ENCODE data around the gene ETV3L.
A peak's percentile ranks its signal among the peaks of the same experiment; 100 is the strongest.
"Not testable (repeated sequence)": the region's sequence is repeated elsewhere in the genome, so short reads cannot be mapped to it uniquely, and the experiment has no call there.

ETV3L gene

DNA sequence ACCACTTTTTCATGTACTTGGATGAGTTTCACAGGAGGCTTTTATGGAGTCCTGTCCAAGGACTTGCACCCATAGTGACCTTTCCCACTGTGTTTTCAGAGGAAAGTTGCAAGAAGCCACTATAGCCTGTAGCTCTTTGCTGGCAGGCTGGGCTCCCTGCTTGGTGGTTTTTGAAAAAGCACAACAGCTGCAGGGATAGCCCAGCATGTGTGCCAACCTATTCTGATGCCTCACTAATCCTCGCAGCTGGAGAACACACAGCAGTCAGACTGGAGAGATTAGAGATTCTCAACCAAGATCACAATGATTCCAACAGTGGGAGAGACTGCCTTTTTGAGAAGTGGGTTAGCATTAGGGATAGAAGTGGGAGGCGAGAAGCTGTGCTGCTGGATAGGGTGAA lies 30.0 kb downstream of the ETV3L start:
- no peak for DNase-seq

DNA sequence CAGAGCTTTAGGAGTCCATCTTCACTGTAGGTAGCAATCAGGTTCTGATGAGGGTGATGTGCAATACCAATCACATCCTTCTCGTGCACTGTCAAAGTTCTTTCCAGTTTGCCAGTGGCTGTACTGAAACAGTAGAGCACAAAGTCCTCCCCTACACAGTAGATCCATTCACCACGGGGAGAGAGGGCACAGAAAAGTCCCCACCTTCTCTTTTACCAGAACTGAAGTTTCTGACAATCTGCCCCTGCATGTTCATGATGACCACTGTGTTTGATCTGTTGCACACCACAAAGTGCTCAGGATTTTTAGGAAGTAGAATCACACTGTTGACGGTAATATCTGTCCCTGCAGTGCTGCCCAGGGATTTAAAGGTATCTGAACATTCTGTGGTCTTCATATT lies 40.4 kb downstream of the ETV3L start:
- DNase-seq: not testable (repeated sequence)

DNA sequence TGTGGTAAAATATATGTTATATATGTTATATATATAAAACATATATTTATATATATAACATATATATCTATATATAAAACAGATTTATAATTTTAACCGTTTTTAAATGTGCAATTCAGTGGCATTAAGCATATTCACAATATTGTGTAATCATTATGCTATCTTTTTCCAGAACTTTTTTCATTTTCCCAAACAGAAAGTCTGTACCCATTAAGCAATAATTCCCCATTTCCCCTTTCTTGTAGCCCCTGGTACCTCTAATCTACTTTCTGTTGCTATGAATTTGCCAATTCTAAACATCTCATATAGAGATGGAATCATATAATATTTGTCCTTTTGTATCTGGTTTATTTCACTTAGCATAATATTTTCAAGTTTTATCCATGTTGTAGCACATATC lies 43.3 kb downstream of the ETV3L start:
- no peak for DNase-seq

DNA sequence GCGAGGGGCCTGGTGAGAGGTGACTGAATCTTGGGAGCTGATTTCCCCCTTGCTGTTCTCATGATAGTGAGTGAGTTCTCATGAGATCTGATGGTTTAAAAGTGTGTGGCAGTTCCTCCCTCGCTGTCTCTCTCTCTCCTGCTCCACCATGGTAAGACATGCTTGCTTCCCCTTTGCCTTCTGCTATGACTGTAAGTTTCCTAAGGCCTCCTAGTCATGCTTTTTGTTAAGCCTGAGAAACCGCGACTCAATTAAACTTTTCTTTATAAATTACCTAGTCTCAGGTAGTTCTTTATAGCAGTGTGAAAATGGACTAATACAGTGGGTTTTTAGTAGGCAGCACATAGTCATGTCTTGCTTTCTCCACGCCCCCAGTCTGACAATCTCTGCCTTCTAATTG lies 43.9 kb downstream of the ETV3L start:
- not testable (repeated sequence) for DNase-seq

DNA sequence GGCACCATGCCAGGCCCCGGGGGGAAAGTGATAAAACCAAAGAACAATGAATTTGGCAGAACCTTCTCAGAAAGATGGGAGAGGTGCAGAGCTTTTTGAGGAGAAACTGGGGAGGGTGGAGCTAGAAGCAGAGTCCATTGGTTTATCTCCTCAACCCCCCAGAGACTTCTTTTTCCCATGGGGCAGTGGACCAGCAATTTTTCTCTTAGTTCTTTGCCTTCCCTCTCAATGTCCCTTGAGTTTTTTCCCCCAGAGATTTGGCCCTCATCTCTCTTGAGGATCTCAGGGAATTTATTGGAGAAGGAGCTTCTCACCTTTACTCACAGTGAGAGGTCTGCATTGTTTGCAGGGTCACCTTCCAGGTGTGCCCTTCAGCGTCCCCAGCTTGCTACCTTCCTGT lies 48.8 kb downstream of the ETV3L start:
- DNase-seq: no peak

DNA sequence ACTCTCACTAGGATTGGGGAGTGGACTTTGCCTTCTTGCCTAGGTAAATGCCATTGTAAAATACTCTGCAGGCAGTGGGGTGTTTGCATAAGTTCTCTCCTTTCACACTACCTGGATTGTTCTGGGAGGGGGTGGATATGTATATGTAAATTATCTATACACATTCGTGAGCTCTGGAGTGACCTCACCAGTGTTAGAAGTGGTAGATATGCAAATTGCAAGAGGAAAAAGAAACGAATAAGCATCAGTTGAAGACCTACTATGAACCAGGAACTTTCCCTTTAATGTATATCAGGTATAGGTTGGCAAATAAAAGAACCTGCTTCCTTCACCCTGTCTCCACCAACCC lies 52.6 kb downstream of the ETV3L start:
- no peak for DNase-seq

DNA sequence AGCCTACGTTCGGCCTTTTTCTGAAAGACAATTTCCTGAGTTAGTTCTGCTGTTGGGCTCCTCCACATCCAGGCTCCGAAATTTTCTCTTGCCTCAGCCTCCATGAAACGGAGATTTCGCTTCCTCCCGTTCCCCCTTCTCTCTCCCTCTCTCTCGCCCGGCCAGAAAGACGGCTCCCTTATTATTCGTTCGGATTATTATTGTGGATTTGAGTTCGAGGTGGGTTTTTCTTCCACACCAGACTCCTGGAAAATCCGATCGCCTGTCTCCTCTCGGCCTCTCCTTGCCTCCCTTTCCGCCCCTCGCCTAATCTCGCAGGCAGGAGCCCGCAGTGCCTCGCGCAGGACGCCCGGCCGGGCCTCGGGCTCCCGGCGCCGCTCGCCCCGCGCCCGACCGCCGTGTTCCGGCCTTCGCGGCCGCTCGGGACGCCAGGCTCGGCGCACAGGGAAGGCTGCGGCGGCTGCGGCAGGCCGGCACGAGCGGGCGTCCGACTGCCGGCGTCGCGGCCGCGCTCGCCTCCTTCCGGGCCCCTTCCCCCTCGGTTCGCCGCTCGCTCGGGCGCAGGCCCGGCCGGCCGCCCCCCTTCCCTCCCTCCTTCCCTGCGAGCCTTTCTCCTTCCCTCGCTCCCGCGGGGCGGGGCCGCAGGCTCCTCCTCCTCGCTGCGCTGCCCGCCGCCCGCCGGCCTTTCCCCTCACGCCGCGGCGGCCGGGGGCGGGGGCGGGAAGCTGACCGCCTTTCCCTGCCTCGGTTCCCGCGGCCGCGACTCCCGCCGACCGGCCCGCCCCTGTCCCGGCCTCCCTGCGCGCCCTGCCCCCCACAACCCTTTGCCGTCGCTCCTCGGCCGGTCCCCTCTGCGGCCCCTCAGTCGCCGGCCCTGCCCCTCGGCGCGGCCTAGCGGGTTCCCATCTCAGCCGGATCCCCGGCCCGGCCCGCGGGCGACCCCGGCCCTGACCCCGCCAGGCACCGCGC lies 54.1 kb downstream of the ETV3L start, which contains the start of gene ARHGEF11:
TSS of gene ARHGEF11 (minus strand) at position 493 of the 969 bp plus-strand sequence. CDS start 1,412 bp downstream, outside the sequence.
- peak; percentile 94 to 95 for DNase-seq

DNA sequence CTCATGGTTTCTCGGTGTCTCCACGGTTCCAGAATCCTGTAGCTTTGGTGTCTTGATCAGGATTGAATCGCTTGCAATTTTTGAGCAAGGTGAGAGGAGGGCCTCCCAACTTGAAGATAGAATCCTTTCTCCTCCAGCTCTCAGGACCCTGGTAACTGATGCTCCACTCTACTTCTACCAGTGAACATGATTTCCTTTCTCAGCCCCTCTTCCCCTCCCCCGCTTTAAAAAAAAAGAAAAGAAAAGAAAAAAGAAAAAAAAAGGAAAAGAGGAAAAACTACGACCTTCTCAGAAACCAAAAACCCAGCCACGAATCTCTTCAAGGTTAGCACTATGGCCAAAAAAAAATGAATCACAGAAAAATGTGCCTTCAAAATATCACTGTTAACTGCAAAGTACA lies 55.3 kb downstream of the ETV3L start:
- no peak for DNase-seq

DNA sequence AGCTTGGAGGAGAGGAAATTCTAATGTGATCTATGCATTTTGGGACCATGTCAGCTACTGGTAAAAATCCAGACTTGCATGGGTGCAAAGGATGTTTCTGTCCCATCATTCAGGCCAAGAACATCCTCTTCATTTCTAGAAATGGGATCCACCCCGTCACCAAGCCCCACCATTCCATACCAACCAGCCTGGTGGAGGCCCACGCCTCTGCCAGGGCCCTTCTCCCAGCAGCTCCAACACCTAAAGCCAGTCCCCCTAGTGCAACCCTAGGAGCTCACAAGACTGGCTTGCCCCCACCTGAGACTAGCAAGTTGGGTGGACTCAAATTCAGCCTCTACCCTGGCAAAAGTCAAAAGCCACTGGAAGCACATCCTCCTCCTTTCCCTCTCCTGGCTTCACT lies 55.9 kb downstream of the ETV3L start:
- DNase-seq: no peak

DNA sequence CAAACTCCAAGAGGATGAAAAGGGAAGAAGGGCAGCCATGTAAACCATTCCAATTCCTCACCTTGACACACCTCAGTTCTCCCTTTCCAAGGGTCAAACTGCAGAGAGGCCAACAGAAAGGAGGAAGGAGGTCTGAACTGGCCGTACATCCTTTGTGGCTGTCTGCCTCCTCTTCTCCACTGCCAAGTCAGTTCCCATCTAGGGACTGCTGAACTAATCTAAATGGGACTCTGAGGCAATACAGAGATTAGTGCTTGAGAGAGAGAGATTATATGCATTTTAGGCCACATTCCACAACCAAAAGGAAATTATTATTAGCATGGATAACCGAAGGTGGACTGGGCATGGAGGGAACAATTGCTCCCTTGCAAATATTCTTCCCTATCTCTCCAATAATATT lies 56.8 kb downstream of the ETV3L start:
- DNase-seq: no peak

Measured in SHP77 (cell line).